SK-N-MC (cell line): ENCODE results near the gene UTP11.

Source experiments
- DNase-seq: peaks from one replicate; pipeline ENCODE4 v3.0.0-alpha.2; 2011; ENCODE audit warnings: low read depth, low spot score
- H3K27ac ChIP-seq: fragments of 200-600 bp; sonication (generic); 2 replicates; pipeline ENCODE4 v1.5.1; 2016; ENCODE audit warnings: mixed run types
- H3K36me3 ChIP-seq: fragments of 200-600 bp; sonication (generic); 2 replicates; pipeline ENCODE4 v1.6.1; 2017; ENCODE audit warnings: antibody characterized with exemption, low read length, mixed read lengths; ENCODE audit not compliant: insufficient read depth
- H3K4me3 ChIP-seq: fragments of 200-600 bp; sonication (generic); 2 replicates; pipeline ENCODE4 v1.5.1; 2016
- H3K9ac ChIP-seq: fragments of 200-600 bp; sonication (generic); 2 replicates; pipeline ENCODE4 v1.8.0; 2017; ENCODE audit warnings: mixed run types, mixed read lengths; ENCODE audit not compliant: insufficient read length
- H3K9me3 ChIP-seq: fragments of 200-600 bp; sonication (generic); 2 replicates; pipeline ENCODE4 v1.6.1; 2017; ENCODE audit warnings: low read depth, mild to moderate bottlenecking, antibody characterized with exemption, low read length, moderate library complexity, mixed read lengths
- EZH2 ChIP-seq: fragments of 200-600 bp; sonication (generic); IDR thresholded peaks from one replicate; pipeline ENCODE4 v1.6.1; 2017; ENCODE audit warnings: antibody characterized with exemption
- FOXP2 ChIP-seq: optimal IDR thresholded peaks from 2 replicates; pipeline ENCODE3; 2011; ENCODE audit warnings: mild to moderate bottlenecking, moderate library complexity; ENCODE audit not compliant: insufficient read depth; ENCODE audit errors: extremely low read length, control extremely low read depth
- POLR2AphosphoS5 ChIP-seq: IDR thresholded peaks from 2 replicates; pipeline ENCODE4 v1.6.1; 2012; ENCODE audit warnings: mild to moderate bottlenecking, low read depth, low read length, borderline replicate concordance

Gene UTP11

GRCh38 chr1:38000529-38001455 is 11.7 kb upstream of the UTP11 start:
- Histone ChIP-seq H3K27ac (peak overlapping the region; percentile 97), H3K9ac (peak overlapping the region; percentile 75), H3K4me3 (peak overlapping the region; percentile 68), H3K9me3 (no peaks in the 10 kb centered on the region), H3K36me3 (peaks cover 26% of the 10 kb centered on the region)
- DNase-seq = no peak
- TF ChIP-seq EZH2 = no peak
- no peak for TF ChIP-seq POLR2AphosphoS5
- TF ChIP-seq FOXP2 = no peak

GRCh38 chr1:38003261-38004250 is 9.0 kb upstream of the UTP11 start:
- Histone ChIP-seq H3K36me3 (peaks cover 8% of the 10 kb centered on the region), H3K4me3 (peak overlapping the region; percentile 96), H3K9ac (peak overlapping the region; percentile 91), H3K9me3 (no peaks in the 10 kb centered on the region), H3K27ac (peak overlapping the region; percentile 44; the same call in 1 of the 2 replicates)
- no peak for DNase-seq
- TF ChIP-seq EZH2 (no peak), FOXP2 (no peak), POLR2AphosphoS5 (no peak)

- Histone ChIP-seq H3K9ac (peak overlapping the region; percentile 91), H3K36me3 (no peaks in the 10 kb centered on the region), H3K27ac (peak overlapping the region; percentile 44; the same call in 1 of the 2 replicates), H3K9me3 (no peaks in the 10 kb centered on the region), H3K4me3 (peak overlapping the region; percentile 96)
- DNase-seq = no peak
- TF ChIP-seq FOXP2 = no peak
- TF ChIP-seq POLR2AphosphoS5 = no peak
- no peak for TF ChIP-seq EZH2
Measured at GRCh38 chr1:38004284-38005108, 8.0 kb upstream of the UTP11 start.

GRCh38 chr1:38005195-38006007 is 7.1 kb upstream of the UTP11 start, which contains the start of gene FHL3:
FHL3 (minus strand) TSS chr1:38005514; CDS start chr1:37999412, 6,102 bp downstream.
- Histone ChIP-seq H3K27ac (peak within 1 kb of the TSS; percentile 44), H3K9me3 (no peaks in the 10 kb centered on the region), H3K36me3 (no peaks in the 10 kb centered on the region), H3K4me3 (peak within 1 kb of the TSS; percentile 96), H3K9ac (peak within 1 kb of the TSS; percentile 91)
- no peak for DNase-seq
- no peak for TF ChIP-seq FOXP2
- 0 out of 2 replicates have a peak, but pooled peaks have one; percentile 36 for TF ChIP-seq POLR2AphosphoS5

- Histone ChIP-seq H3K27ac (peak overlapping the region; percentile 42), H3K4me3 (peak overlapping the region; percentile 61), H3K36me3 (no peaks in the 10 kb centered on the region), H3K9me3 (no peaks in the 10 kb centered on the region), H3K9ac (no peak overlapping the region)
- TF ChIP-seq FOXP2 (no peak), POLR2AphosphoS5 (no peak), EZH2 (no peak)
- no peak for DNase-seq
Measured at GRCh38 chr1:38006008-38006828, 6.3 kb upstream of the UTP11 start.

GRCh38 chr1:38009088-38009840 is 3.3 kb upstream of the UTP11 start:
- Histone ChIP-seq H3K9me3 (no peaks in the 10 kb centered on the region), H3K4me3 (no peak overlapping the region), H3K36me3 (peaks cover 3% of the 10 kb centered on the region; the same call in 1 of the 2 replicates), H3K9ac (peak overlapping the region; percentile 65), H3K27ac (peak overlapping the region; percentile 91)
- no peak for TF ChIP-seq FOXP2
- no peak for TF ChIP-seq EZH2
- TF ChIP-seq POLR2AphosphoS5 = no peak; the same call in 1 of the 2 replicates
- no peak for DNase-seq
